Left kidney (tissue), 2 donors: Measurements from ENCODE around the gene SLC27A2. TPM values are rescaled to one million over a fixed set of nuclear protein-coding genes. Genes with fewer than 3 reads are reported as not detected.
"Not testable (repeated sequence)": the region's sequence is repeated elsewhere in the genome, so short reads cannot be mapped to it uniquely, and the experiment has no call there.

Experiments used
- DNase-seq: peaks from one replicate; pipeline ENCODE4 v3.0.0-alpha.2; 2013
- polyA plus RNA-seq: library from polyadenylated mRNA; unstranded; fragments of 120-200 nt; gene quantifications from one replicate; pipeline ENCODE4 v1.2.1, GENCODE V29; 2013; ENCODE audit not compliant: insufficient read length

Gene SLC27A2
- polyA plus RNA-seq, 1 donor, result 70.6 TPM

- no peak for DNase-seq
These were observed 18.9 kb upstream of the SLC27A2 start for GRCh38 chr15:50162969-50163718.

GRCh38 chr15:50163719-50164410, 18.1 kb upstream of the SLC27A2 start:
- DNase-seq, result no peak

GRCh38 chr15:50164458-50164857, 17.5 kb upstream of the SLC27A2 start:
- no peak for DNase-seq

- DNase-seq, result no peak
These were observed 15.8 kb upstream of the SLC27A2 start for GRCh38 chr15:50166216-50166615.

- no peak for DNase-seq
These were observed 14.9 kb upstream of the SLC27A2 start for GRCh38 chr15:50167110-50167509.

GRCh38 chr15:50168379-50168778, 13.6 kb upstream of the SLC27A2 start:
- no peak for DNase-seq

- DNase-seq, result no peak
These were observed 13.1 kb upstream of the SLC27A2 start for GRCh38 chr15:50168783-50169411.

- DNase-seq, result not testable (repeated sequence)
These were observed 9.6 kb upstream of the SLC27A2 start for GRCh38 chr15:50172360-50172895.

GRCh38 chr15:50176869-50177268, 5.1 kb upstream of the SLC27A2 start:
- DNase-seq, result no peak

- DNase-seq, result no peak
These were observed 1.9 kb upstream of the SLC27A2 start for GRCh38 chr15:50180091-50180490.

GRCh38 chr15:50180582-50180981, 1.4 kb upstream of the SLC27A2 start:
- no peak for DNase-seq

GRCh38 chr15:50181201-50181968, 611 bp upstream of the SLC27A2 start:
- DNase-seq, result no peak

- DNase-seq, result no peak
These were observed 420 bp downstream of the SLC27A2 start for GRCh38 chr15:50182219-50183013.

GRCh38 chr15:50183112-50183794, 1.3 kb downstream of the SLC27A2 start:
- DNase-seq, result no peak

GRCh38 chr15:50184863-50185504, 3.0 kb downstream of the SLC27A2 start:
- no peak for DNase-seq

GRCh38 chr15:50186090-50186489, 4.1 kb downstream of the SLC27A2 start:
- DNase-seq, result no peak

- DNase-seq, result no peak
These were observed 4.8 kb downstream of the SLC27A2 start for GRCh38 chr15:50186752-50187151.

- DNase-seq, result no peak
These were observed 5.5 kb downstream of the SLC27A2 start for GRCh38 chr15:50187525-50187924.

GRCh38 chr15:50187997-50188396, 6.0 kb downstream of the SLC27A2 start:
- DNase-seq, result no peak

GRCh38 chr15:50188793-50189192, 6.8 kb downstream of the SLC27A2 start:
- not testable (repeated sequence) for DNase-seq
